GM18511 (cell line): Measurements from ENCODE around the gene PDE11A.

Experiments
- ATAC-seq: cut with Tn5 transposase; IDR thresholded peaks from one replicate; pipeline ENCODE4 v1.9.1; 2021; ENCODE audit warnings: mild to moderate bottlenecking, moderate library complexity; ENCODE audit not compliant: unreplicated experiment

Gene PDE11A

DNA sequence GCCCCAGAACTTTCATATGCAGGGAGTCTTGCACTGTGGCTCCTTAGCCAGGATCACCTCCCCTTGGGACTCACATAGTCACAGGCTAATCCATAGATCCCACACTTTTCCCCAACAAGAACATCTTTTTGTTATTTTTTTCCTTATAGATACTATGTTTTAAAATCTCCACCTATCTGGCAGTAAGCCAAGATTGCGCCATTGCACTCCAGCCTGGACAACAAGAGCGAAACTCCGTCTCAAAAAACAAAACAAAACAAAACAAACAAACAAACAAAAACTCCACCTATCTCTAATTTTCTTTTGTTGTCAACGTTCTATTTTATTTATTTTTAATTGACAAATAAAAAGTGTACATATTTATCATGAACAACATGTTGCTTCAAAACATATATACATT, 141.7 kb downstream of the PDE11A start:
- no peak for ATAC-seq

DNA sequence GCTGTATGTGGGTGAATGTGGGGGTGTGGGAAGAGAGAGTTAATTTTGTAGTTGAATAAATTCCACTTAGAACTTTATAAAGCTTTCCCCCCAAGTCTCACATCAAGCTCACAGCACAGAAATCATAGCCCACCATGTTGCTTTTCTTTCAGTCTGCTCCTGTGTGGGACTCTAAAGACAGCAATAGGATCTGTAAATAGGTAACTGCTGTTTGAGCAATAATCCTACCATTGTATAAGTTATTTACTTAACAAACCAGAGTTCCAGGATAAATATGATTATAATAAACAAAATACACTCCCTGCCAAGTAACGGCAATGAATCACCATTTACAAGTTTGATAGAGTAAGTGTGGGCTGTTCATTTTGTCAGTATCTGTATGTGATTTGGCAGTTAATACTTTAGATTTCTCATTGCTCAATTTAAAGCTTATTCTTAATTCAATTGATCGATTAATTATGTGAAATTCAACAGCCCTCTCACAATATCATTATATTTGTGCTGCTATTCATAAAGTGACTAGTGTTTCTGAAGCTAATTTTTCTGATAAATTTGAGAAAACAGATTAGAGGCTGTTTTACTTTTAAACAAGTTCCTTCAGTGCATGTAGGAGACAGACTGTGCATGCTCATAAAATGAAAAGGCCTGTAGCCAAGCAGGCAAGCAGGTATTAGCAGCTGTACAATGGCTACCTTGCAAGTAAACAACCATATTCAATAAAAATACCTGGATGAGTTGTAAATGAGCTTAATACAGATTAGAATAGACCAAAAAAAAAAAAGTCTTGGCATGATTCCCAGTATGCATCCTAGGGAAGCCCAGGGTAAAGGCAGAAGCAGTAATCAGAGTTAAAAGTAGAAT, 142.7 kb downstream of the PDE11A start:
- no peak for ATAC-seq

- ATAC-seq, result no peak
Observed at GRCh38 chr2:177923323-177923722, 149.3 kb downstream of the PDE11A start.

DNA sequence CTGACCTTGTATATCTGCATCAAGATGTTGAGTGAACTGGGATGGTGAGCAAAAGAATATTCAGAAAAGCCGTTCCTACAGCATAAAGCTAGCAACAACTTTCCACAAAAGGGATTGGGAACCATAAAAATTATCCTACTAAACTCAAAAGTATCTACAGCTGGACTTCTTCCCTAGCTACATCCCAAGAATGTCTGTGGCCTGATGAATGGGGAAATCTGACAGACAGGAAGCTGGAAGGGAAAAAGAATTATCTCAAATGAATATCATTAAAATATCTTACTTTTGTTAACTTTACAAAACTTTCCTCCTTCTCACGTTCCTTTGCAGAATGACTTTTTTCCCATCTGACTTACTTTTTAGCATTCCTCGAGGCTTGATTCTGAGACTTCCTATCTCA, 150.9 kb downstream of the PDE11A start:
- no peak for ATAC-seq

GRCh38 chr2:177917169-177917568, 155.4 kb downstream of the PDE11A start:
- no peak for ATAC-seq

DNA sequence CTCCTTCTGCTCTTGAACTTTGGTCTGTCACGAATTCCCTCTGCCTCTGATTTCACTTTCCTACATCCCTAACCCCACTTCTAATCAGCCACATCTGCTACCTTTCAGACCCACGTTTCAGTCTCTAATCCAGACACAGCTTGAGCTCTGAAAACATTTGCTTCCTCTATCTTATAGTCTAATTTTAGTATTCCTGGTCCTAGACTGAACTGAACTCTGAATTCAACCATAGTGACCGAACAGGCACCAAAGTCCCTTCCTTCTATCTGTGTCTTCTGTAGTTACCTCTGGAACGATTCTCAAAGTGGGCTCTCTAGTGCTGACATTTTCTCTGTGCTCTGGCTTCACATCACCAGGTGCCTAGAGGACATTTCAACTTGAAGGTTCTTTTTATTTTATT, 156.2 kb downstream of the PDE11A start:
- no peak for ATAC-seq

DNA sequence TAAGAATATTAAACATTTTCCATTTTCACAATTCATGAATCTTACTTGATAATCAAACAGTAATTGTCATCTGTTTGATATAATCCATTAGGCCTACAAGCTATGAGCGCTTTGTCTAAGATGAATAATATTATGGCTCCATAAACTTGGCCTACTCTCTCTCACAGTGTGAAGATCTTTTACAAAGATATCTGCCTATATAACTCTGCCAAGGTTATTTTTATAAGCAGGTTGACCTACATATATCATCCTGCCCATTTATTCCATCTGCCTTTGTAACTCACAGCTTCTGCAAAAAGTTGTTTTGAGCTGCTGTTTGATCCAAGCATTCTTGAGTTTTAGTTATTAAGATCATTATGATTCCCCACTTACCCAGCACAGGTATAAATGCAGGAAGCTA, 158.3 kb downstream of the PDE11A start:
- ATAC-seq, result no peak

- no peak for ATAC-seq
Observed at GRCh38 chr2:177909962-177910361, 162.6 kb downstream of the PDE11A start.

GRCh38 chr2:177908824-177909223, 163.8 kb downstream of the PDE11A start:
- ATAC-seq, result no peak

GRCh38 chr2:177908182-177908581, 164.4 kb downstream of the PDE11A start:
- ATAC-seq, result no peak

DNA sequence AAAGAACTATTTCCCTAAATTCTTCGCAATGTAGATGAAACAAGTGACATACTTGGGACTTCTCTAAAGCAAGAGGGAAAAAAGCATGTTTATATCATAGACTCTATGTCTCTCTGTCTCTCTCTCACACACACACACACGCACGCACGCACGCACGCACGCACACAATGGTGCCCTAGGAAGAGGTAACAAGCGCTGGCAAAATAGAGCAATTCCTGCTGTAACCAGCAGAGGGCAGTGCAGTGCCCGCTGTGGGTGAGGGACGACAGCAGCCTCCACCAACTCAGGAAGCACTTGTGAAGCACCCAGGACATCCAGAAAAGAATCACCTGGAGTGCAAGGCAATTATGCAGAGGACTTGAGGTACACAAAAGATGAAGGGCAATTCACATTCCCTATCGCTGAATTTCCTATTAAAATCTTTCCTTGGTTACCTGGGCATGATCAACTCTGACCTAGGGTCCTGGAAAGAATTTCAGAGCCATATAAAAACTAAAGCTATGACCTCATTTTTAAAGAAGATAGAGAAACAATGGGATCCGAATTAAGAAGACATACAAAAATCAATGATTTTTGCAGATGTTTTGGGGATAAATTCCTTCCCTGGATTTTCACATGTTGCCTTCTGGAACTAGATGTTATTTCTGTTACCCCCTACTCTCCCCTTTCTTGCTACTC, 166.4 kb downstream of the PDE11A start:
- ATAC-seq, result peak; percentile 96

DNA sequence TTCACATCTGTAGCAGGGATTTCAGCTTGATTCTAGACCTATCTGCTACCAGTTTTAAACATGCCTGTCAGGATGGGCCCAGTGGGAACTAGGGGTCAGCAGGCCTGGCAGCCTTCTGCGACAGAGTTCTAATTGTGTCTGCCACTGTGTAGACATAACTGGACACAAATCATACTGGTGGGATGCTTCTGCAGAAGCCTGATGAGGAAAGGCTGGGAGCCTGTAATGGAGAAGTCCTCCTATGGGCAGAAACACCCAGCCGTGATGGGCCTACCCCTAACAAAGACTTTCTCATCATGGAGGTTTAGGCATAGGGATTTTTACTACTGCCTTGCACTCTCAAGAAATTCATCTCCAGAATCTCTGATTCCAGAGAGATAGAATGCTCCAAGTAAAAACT, 166.9 kb downstream of the PDE11A start:
- ATAC-seq, result no peak

- no peak for ATAC-seq
Observed at GRCh38 chr2:177902395-177903163, 170.0 kb downstream of the PDE11A start.

GRCh38 chr2:177900082-177900481, 172.5 kb downstream of the PDE11A start:
- ATAC-seq, result no peak

- ATAC-seq, result no peak
Observed at GRCh38 chr2:177897278-177897677, 175.3 kb downstream of the PDE11A start.

DNA sequence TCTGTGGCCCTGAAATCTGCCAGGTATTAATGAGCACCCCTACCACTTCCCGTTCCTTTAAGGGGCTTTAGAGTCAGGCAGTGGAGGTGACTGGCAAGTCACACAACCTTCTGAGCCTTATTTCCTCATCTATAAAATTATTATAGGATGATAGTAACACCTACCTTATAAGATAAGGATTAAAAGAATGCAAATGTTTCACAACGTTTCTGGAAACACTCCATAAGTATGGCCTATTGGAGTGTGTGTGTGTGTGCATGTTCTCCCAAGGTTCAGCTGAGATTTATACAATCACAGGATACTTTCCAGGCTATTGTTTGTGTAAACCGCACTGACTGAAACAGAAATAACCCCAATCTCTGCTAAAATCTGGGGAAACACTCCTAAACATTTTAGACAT, 176.0 kb downstream of the PDE11A start:
- no peak for ATAC-seq

DNA sequence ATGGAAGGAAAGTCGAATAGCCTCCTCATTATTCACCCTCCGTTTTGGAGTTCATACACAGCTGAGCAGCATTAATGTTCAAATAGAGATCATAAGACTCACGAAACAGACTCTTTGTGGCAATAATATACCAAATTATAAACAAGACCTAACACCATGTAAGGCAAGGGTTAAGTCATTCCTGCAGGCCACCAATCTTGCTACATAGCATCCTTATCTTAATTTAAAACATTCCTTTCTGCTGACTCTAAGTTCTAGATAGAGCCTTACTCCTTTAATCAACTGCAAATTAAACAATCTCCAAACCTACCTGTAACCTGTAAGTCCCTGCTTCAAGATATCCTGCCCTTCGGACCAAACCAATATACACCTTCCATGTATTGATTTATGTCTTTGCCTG, 178.0 kb downstream of the PDE11A start:
- no peak for ATAC-seq

- no peak for ATAC-seq
Observed at GRCh38 chr2:177893880-177894279, 178.7 kb downstream of the PDE11A start.

DNA sequence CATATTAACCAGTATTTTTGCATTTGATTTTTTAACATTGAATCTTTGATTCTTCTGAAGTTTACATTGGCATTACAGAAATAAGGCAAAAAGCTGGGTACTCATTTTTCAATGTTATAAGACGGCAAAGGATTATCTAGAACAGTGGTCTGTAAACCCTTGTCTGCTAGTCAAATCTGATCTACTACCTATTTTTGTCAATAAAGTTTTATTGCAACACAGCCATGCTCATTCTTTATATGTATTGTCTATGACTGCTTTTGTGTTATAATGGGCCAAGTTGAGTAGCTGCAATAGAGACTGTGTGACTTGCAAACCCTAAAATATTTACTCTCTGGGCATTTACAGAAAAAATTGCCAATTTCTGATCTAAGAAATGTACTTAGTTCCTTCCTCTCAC, 181.0 kb downstream of the PDE11A start:
- no peak for ATAC-seq

- no peak for ATAC-seq
Observed at GRCh38 chr2:177889818-177890460, 182.6 kb downstream of the PDE11A start.

DNA sequence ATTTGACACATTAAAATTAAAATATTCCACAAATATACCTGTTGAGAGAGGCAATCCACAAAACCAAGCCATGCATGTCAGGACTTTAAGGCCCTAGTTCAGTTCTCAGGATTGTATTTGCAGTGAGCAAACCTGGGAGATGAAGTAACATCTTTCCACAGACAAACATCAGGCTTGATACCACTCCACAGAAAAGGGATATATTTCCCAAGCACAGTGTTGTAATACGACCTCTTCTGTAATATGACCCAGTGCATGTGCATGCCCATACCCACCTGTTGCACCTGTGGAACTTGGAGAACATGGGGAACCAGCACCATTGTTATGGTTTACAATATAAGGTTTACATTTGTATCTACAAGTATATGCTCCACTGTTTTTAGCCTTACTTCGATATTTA, 184.0 kb downstream of the PDE11A start:
- ATAC-seq, result no peak
